Sigmoid colon (tissue), 7 donors: ENCODE results near the gene GNAI1. TPM values are rescaled to one million over a fixed set of nuclear protein-coding genes. Genes with fewer than 3 reads are reported as not detected.

Experiments used
- DNase-seq: peaks from one replicate; pipeline ENCODE4 v3.0.0-alpha.2; 2019
- H3K27ac ChIP-seq, 4 donors: fragments of 200-600 bp; sonication (generic); one replicate each; pipeline ENCODE4 v1.5.1; 2016 to 2019; ENCODE audit warnings: mild to moderate bottlenecking in 1 of 4
- H3K27me3 ChIP-seq, 3 donors: fragments of 200-600 bp; sonication (generic); one replicate each; pipeline ENCODE4 v1.5.1; 2019; ENCODE audit warnings: mild to moderate bottlenecking in 1 of 3
- H3K36me3 ChIP-seq, 4 donors: fragments of 200-600 bp; sonication (generic); one replicate each; pipeline ENCODE4 v1.5.1; 2016 to 2019
- H3K4me1 ChIP-seq, 4 donors: fragments of 200-600 bp; sonication (generic); one replicate each; pipeline ENCODE4 v1.5.1; 2017 to 2019
- H3K4me3 ChIP-seq, 4 donors: fragments of 200-600 bp; sonication (generic); one replicate each; pipeline ENCODE4 v1.5.1; 2017 to 2019; ENCODE audit warnings: mild to moderate bottlenecking in 2 of 4, moderate library complexity in 1 of 4
- H3K9me3 ChIP-seq, 4 donors: fragments of 200-600 bp in 3 of 4; sonication (generic) in 3 of 4; one replicate each; pipeline versions ENCODE4 v1.5.1 to v1.6.1; 2013 to 2019
- CTCF ChIP-seq, 4 experiments: fragments of 450-650 bp in 3 of 4; fragments of 200-600 bp in 1 of 4; IDR thresholded peaks; one replicate each; pipeline ENCODE4 v1.5.1; 2016 to 2019; ENCODE audit warnings: antibody characterized with exemption in 4 of 4, mild to moderate bottlenecking in 3 of 4, moderate library complexity in 2 of 4
- EP300 ChIP-seq, 4 donors: sonication (generic); formaldehyde crosslinking; IDR thresholded peaks; one replicate each; pipeline ENCODE4 v1.6.1; 2017; ENCODE audit warnings: antibody characterized with exemption in 4 of 4
- POLR2A ChIP-seq, 2 donors: fragments of 450-650 bp; IDR thresholded peaks; one replicate each; pipeline ENCODE4 v1.6.1; 2016; ENCODE audit warnings: antibody characterized with exemption in 2 of 2, mild to moderate bottlenecking in 2 of 2, moderate library complexity in 2 of 2
- POLR2AphosphoS5 ChIP-seq, 4 donors: sonication (generic); formaldehyde crosslinking; IDR thresholded peaks; one replicate each; pipeline ENCODE4 v1.6.1; 2017; ENCODE audit warnings: antibody characterized with exemption in 4 of 4
- WGBS, 2 donors: extraction: QIAGEN DNeasy Blood & Tissue Kit; methylation state at CpG; one replicate each; pipeline ENCODE4 v1.1.7; 2013; 5-methylcytosine and 5-hydroxymethylcytosine counted together
- intact Hi-C: fragments of 100-400 bp; cut with DNase I; formaldehyde crosslinking; loops from one replicate; pipeline ENCODE4 v1.15.1; 2023
- polyA plus RNA-seq, 3 donors: library from polyadenylated mRNA; stranded (reverse); fragments of 200-250 nt; gene quantifications; one replicate each; pipeline ENCODE4 v1.2.3, GENCODE V29; 2013
- total RNA-seq, 4 donors: library from RNA; depleted of rRNA; stranded (reverse); fragments of >200 nt; gene quantifications; one replicate each; pipeline ENCODE4 v1.1.0, GENCODE V29; 2016
- donor health status: healthy with polysubstance abuse.
- donor health status: Bipolar disorder and iron deficiency.
- donor health status: healthy.

GNAI1 gene
- total and polyA plus RNA-seq, 7 donors, result 8.8 to 98.9 (median 50.9) TPM

GRCh38 chr7:80089366-80089765 is 45.3 kb upstream of the GNAI1 start:
- H3K27ac ChIP-seq, result no peak overlapping the region
- H3K4me1 ChIP-seq, result peaks cover 0 to 26% (median 14%) of the 10 kb centered on the region in 4 donors
- no peaks in the 10 kb centered on the region for H3K27me3 ChIP-seq
- TF ChIP-seq CTCF (IDR thresholded peaks at IDR 0.05) (no peak), EP300 (IDR thresholded peaks at IDR 0.05) (no peak), POLR2A (IDR thresholded peaks at IDR 0.05) (no peak), POLR2AphosphoS5 (IDR thresholded peaks at IDR 0.05) (no peak)
- no peak overlapping the region for H3K4me3 ChIP-seq
- WGBS, 2 donors, result 59 to 71% methylated on average over 1 of the region's 1 CpG
- no peaks in the 10 kb centered on the region for H3K9me3 ChIP-seq
- intact Hi-C loops, result no loop called here
- no peaks in the 10 kb centered on the region for H3K36me3 ChIP-seq
- no peak for DNase-seq

- no peak overlapping the region for H3K4me3 ChIP-seq
- H3K4me1 ChIP-seq, result peaks cover 0 to 11% (median 2%) of the 10 kb centered on the region in 4 donors
- no peaks in the 10 kb centered on the region for H3K9me3 ChIP-seq
- TF ChIP-seq POLR2AphosphoS5 (IDR thresholded peaks at IDR 0.05) (no peak), EP300 (IDR thresholded peaks at IDR 0.05) (no peak), POLR2A (IDR thresholded peaks at IDR 0.05) (no peak), CTCF (IDR thresholded peaks at IDR 0.05) (no peak)
- no peaks in the 10 kb centered on the region for H3K27me3 ChIP-seq
- no peaks in the 10 kb centered on the region for H3K36me3 ChIP-seq
- no peak overlapping the region for H3K27ac ChIP-seq
- no peak for DNase-seq
- intact Hi-C loops, result no loop called here
- 84 to 87% methylated on average over 2 of the region's 2 CpGs for WGBS, 2 donors
These were observed 41.3 kb upstream of the GNAI1 start for GRCh38 chr7:80093349-80093748.

GRCh38 chr7:80095545-80095944 is 39.1 kb upstream of the GNAI1 start:
- WGBS, 2 donors, result 4 to 5% methylated on average over 1 of the region's 1 CpG
- TF ChIP-seq CTCF (IDR thresholded peaks at IDR 0.05) (peak in 3 of 4 experiments; percentile 33 to 42 (median 34)), EP300 (IDR thresholded peaks at IDR 0.05) (no peak)
- intact Hi-C loops, result loop anchor here (5.0 kb wide), 1 partner anchor 297 kb away; no protein-coding TSS in a partner anchor
- Histone ChIP-seq H3K27ac (no peak overlapping the region), H3K4me3 (no peak overlapping the region), H3K27me3 (no peaks in the 10 kb centered on the region), H3K36me3 (no peaks in the 10 kb centered on the region), H3K4me1 (no peaks in the 10 kb centered on the region), H3K9me3 (no peaks in the 10 kb centered on the region)
- DNase-seq, result no peak

GRCh38 chr7:80097756-80098155 is 36.9 kb upstream of the GNAI1 start:
- TF ChIP-seq POLR2AphosphoS5 (IDR thresholded peaks at IDR 0.05) (no peak), EP300 (IDR thresholded peaks at IDR 0.05) (no peak), POLR2A (IDR thresholded peaks at IDR 0.05) (no peak), CTCF (IDR thresholded peaks at IDR 0.05) (no peak)
- H3K4me1 ChIP-seq, result no peaks in the 10 kb centered on the region
- H3K9me3 ChIP-seq, result no peaks in the 10 kb centered on the region
- 98 to 100% methylated on average over 2 of the region's 2 CpGs for WGBS, 2 donors
- H3K36me3 ChIP-seq, result no peaks in the 10 kb centered on the region
- no peak overlapping the region for H3K27ac ChIP-seq
- intact Hi-C loops, result loop anchor here (5.0 kb wide), 1 partner anchor 295 kb away; no protein-coding TSS in a partner anchor
- no peaks in the 10 kb centered on the region for H3K27me3 ChIP-seq
- DNase-seq, result no peak
- no peak overlapping the region for H3K4me3 ChIP-seq

GRCh38 chr7:80098795-80099194 is 35.8 kb upstream of the GNAI1 start:
- TF ChIP-seq POLR2A (IDR thresholded peaks at IDR 0.05), result no peak
- TF ChIP-seq CTCF (IDR thresholded peaks at IDR 0.05), result no peak
- TF ChIP-seq EP300 (IDR thresholded peaks at IDR 0.05), result no peak
- no peak for TF ChIP-seq POLR2AphosphoS5 (IDR thresholded peaks at IDR 0.05)
- WGBS, 2 donors, result 96% methylated on average over 6 of the region's 6 CpGs
- H3K4me1 ChIP-seq, result no peaks in the 10 kb centered on the region
- no peak overlapping the region for H3K27ac ChIP-seq
- H3K36me3 ChIP-seq, result no peaks in the 10 kb centered on the region
- no peak overlapping the region for H3K4me3 ChIP-seq
- intact Hi-C loops, result loop anchor here (5.0 kb wide), 1 partner anchor 294 kb away; no protein-coding TSS in a partner anchor
- no peak for DNase-seq
- H3K27me3 ChIP-seq, result no peaks in the 10 kb centered on the region
- no peaks in the 10 kb centered on the region for H3K9me3 ChIP-seq
